Breast epithelium (tissue), 4 donors: ENCODE measurements around the gene NBAS. TPM values are rescaled to one million over a fixed set of nuclear protein-coding genes. Genes with fewer than 3 reads are reported as not detected.

Experiments
- DNase-seq, 2 donors: peaks; one replicate each; pipeline ENCODE4 v3.0.0-alpha.2; 2019; ENCODE audit warnings: low spot score in 2 of 2
- H3K27ac ChIP-seq, 2 donors: fragments of 200-600 bp; sonication (generic) in 1 of 2; one replicate each; pipeline ENCODE4 v1.5.1; 2016 to 2019; ENCODE audit warnings: mild to moderate bottlenecking in 1 of 2
- H3K27me3 ChIP-seq, 2 donors: fragments of 200-600 bp; sonication (generic) in 1 of 2; one replicate each; pipeline versions ENCODE4 v1.5.1 to v1.6.0; 2017 to 2019; ENCODE audit warnings: control low read depth in 1 of 2, mild to moderate bottlenecking in 1 of 2
- H3K36me3 ChIP-seq: fragments of 200-600 bp; one replicate; pipeline ENCODE4 v1.5.1; 2019
- H3K4me1 ChIP-seq, 2 donors: fragments of 200-600 bp; sonication (generic); one replicate each; pipeline ENCODE4 v1.5.1; 2016 to 2019; ENCODE audit warnings: control low read depth in 1 of 2
- H3K4me3 ChIP-seq, 3 donors: fragments of 200-600 bp; sonication (generic); 1 replicate in 2 of 3; 2 replicates in 1 of 3; pipeline ENCODE4 v1.5.1; 2016 to 2019; ENCODE audit warnings: mild to moderate bottlenecking in 3 of 3, moderate library complexity in 2 of 3
- H3K9me3 ChIP-seq, 2 donors: fragments of 200-600 bp; sonication (generic) in 1 of 2; one replicate each; pipeline ENCODE4 v1.5.1; 2016 to 2019; ENCODE audit warnings: control low read depth in 1 of 2
- POLR2A ChIP-seq: fragments of 450-650 bp; IDR thresholded peaks from one replicate; pipeline ENCODE4 v1.6.1; 2016; ENCODE audit warnings: antibody characterized with exemption, mild to moderate bottlenecking, moderate library complexity
- POLR2AphosphoS5 ChIP-seq, 3 donors: sonication (generic); formaldehyde crosslinking; IDR thresholded peaks; one replicate each; pipeline ENCODE4 v1.6.1; 2017; ENCODE audit warnings: antibody characterized with exemption in 3 of 3
- intact Hi-C: fragments of 100-400 bp; cut with DNase I; formaldehyde crosslinking; loops from one replicate; pipeline ENCODE4 v1.15.1; 2023; ENCODE audit warnings: low total_unique reads
- total RNA-seq, 3 donors: library from RNA; depleted of rRNA; stranded (reverse); fragments of >200 nt; gene quantifications; one replicate each; pipeline ENCODE4 v1.1.0, GENCODE V29; 2016
- TF ChIP-seq, protein P1 (sequence below), 3 donors: fragments of 450-650 bp; IDR thresholded peaks; one replicate each; pipeline ENCODE4 v1.5.1; 2016 to 2017; ENCODE audit warnings: antibody characterized with exemption in 3 of 3, mild to moderate bottlenecking in 3 of 3, moderate library complexity in 3 of 3

Gene NBAS
- total RNA-seq, 3 donors from 2014 or later = 44.9 to 59.1 (median 45.1) TPM

DNA sequence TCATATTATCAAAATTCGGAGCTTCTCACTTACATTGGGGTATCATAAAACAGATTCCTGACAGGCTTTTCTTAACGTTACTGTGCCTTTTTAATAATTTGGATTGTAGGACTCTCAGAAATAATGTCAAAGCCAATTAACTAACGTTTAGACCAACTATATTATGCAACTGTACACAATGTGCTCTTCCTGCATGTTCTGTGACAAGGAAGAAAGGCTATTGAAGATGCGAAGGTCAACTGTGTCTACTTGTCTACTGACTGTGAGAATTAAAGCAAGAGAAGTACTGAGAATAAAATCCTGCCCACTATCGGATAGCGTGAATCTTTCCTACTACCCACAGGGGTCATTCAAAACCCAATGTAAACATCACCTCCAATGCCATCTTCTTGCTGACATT is 393.0 kb downstream of the NBAS start:
- no peak for DNase-seq
- intact Hi-C loops = no loop called here
- Histone ChIP-seq H3K4me1 (no peaks in the 10 kb centered on the region), H3K27me3 (no peaks in the 10 kb centered on the region), H3K36me3 (peaks cover 4% of the 10 kb centered on the region), H3K27ac (no peak overlapping the region), H3K9me3 (no peaks in the 10 kb centered on the region), H3K4me3 (no peak overlapping the region)
- TF ChIP-seq, protein P1, sequence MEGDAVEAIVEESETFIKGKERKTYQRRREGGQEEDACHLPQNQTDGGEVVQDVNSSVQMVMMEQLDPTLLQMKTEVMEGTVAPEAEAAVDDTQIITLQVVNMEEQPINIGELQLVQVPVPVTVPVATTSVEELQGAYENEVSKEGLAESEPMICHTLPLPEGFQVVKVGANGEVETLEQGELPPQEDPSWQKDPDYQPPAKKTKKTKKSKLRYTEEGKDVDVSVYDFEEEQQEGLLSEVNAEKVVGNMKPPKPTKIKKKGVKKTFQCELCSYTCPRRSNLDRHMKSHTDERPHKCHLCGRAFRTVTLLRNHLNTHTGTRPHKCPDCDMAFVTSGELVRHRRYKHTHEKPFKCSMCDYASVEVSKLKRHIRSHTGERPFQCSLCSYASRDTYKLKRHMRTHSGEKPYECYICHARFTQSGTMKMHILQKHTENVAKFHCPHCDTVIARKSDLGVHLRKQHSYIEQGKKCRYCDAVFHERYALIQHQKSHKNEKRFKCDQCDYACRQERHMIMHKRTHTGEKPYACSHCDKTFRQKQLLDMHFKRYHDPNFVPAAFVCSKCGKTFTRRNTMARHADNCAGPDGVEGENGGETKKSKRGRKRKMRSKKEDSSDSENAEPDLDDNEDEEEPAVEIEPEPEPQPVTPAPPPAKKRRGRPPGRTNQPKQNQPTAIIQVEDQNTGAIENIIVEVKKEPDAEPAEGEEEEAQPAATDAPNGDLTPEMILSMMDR (IDR thresholded peaks at IDR 0.05) = no peak
- no peak for TF ChIP-seq POLR2AphosphoS5 (IDR thresholded peaks at IDR 0.05)
- no peak for TF ChIP-seq POLR2A

DNA sequence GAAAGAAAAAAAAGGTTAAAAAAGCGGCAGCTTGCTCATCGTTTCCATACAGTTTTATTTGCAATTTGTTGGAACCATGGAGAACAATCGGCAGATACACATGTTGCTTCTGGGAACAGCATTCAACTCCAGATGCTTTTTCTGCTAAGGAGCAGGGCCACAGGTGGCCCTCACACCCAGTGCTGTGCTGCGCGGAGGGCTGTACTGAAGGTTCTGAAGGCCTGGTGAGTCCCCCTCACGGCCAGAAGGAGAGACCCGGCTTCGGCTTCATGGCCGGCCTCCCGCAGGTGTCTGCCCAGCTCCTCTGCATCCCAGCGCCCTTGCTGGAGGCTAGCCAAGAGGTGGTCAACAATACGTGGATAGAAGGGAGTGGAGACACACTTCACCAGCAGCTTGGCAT is 394.3 kb downstream of the NBAS start:
- DNase-seq = no peak

DNA sequence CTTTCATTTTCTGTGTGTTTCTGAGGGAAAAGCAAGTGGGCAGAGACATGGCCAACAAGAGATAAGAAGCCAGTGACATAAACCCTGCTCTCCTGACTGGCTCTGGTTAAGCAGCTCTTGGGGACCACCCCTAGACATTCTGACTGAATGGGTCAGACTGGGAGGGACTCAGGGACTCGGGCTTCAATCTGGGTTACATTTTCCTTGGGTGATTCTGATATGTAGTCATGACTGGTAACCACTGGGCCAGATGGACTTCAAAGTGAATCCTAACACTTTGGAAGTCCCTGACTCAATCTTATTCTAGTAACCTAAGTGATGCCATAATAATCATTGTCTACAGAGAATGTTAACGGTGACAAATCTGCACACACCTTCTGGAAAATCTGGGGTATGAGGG is 397.8 kb downstream of the NBAS start:
- Histone ChIP-seq H3K4me3 (no peak overlapping the region), H3K27me3 (no peaks in the 10 kb centered on the region), H3K9me3 (no peaks in the 10 kb centered on the region), H3K27ac (no peak overlapping the region), H3K4me1 (no peaks in the 10 kb centered on the region), H3K36me3 (no peaks in the 10 kb centered on the region)
- TF ChIP-seq POLR2A = no peak
- TF ChIP-seq, protein P1 (IDR thresholded peaks at IDR 0.05) = no peak
- no peak for TF ChIP-seq POLR2AphosphoS5 (IDR thresholded peaks at IDR 0.05)
- intact Hi-C loops = no loop called here
- no peak for DNase-seq

More for the DNA sequence above, 394.3 kb downstream of the NBAS start:
- Histone ChIP-seq H3K9me3 (no peaks in the 10 kb centered on the region), H3K4me3 (no peak overlapping the region), H3K36me3 (no peaks in the 10 kb centered on the region), H3K4me1 (no peaks in the 10 kb centered on the region), H3K27me3 (no peaks in the 10 kb centered on the region), H3K27ac (no peak overlapping the region)
- no peak for TF ChIP-seq POLR2A
- TF ChIP-seq, protein P1 (IDR thresholded peaks at IDR 0.05) = no peak
- no peak for TF ChIP-seq POLR2AphosphoS5 (IDR thresholded peaks at IDR 0.05)
- intact Hi-C loops = no loop called here

DNA sequence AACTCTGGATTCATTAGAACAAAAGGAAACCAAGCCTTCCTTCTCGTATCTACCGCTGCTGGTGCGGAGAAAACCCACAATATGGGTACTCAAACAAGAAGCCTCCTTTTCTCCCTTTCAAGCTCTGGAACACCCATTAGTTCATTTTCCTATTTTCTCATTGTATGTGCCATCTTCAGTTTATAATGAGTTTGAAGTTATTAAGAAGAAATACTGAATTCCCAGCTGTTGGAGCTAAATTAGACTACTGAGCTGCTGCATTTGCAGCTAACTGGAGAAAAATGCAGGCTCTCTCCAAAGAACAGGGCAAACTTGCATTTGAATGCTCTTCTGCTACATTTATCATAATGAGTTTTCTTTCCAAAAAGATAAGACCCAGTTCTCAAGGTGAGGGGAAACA is 398.5 kb downstream of the NBAS start:
- Histone ChIP-seq H3K4me1 (no peaks in the 10 kb centered on the region), H3K27me3 (no peaks in the 10 kb centered on the region), H3K4me3 (no peak overlapping the region), H3K27ac (no peak overlapping the region), H3K36me3 (no peaks in the 10 kb centered on the region), H3K9me3 (no peaks in the 10 kb centered on the region)
- TF ChIP-seq POLR2A (no peak), POLR2AphosphoS5 (IDR thresholded peaks at IDR 0.05) (no peak)
- TF ChIP-seq, protein P1 (IDR thresholded peaks at IDR 0.05) = no peak
- no peak for DNase-seq
- intact Hi-C loops = no loop called here

DNA sequence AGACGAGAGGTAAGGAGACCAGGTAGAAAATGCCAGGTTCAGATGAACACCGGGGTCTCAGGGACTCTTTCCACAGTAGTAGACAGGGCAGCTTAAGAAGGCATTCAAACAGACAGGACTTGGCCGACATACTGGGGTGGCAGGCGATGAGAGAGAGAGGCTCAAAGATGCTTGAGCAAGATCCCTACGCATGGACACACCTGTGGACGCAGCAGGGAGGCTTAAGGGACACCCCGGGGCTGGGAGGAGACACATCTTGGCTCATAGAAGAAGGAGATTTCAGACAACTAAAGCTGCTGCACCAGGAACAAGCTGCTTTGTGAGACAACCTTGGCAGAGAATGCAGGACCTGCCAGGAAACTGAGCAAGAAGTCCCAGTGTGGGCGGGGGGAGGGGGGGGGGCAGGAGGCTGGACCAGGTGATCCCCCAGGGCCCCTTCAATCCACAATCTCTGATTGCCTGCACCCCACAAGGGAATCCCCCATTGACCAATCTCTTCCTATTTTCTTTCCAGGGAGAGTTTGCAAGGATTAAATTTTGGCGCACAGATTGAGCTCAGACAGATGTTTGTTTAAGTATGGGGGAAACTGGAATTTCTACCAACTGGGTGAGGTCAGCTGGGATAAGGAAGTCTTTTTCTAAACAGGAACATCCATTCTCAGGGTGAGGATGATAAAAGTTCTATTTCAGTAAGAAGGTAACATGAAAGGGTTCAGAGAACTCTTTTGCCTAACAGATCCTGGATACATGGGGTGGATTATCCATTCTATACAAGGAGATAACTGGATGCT is 400.7 kb downstream of the NBAS start:
- no peak for DNase-seq
- Histone ChIP-seq H3K27ac (no peak overlapping the region), H3K4me3 (no peak overlapping the region), H3K36me3 (no peaks in the 10 kb centered on the region), H3K9me3 (no peaks in the 10 kb centered on the region), H3K4me1 (no peaks in the 10 kb centered on the region), H3K27me3 (no peaks in the 10 kb centered on the region)
- TF ChIP-seq, protein P1 (IDR thresholded peaks at IDR 0.05) = no peak
- TF ChIP-seq POLR2A = no peak
- no peak for TF ChIP-seq POLR2AphosphoS5 (IDR thresholded peaks at IDR 0.05)
- intact Hi-C loops = no loop called here
